B cell (primary cell): ENCODE results near the gene POLQ.

Source experiments
- EZH2 ChIP-seq: IDR thresholded peaks from 2 replicates; pipeline ENCODE4 v1.6.1; 2012; ENCODE audit warnings: borderline replicate concordance, low read depth, mild to moderate bottlenecking, moderate library complexity, low read length; ENCODE audit not compliant: insufficient read depth, poor library complexity, severe bottlenecking
- TF ChIP-seq, protein P1 (sequence below): fragments of 200-600 bp; IDR thresholded peaks from one replicate; pipeline ENCODE4 v1.8.0; 2022; ENCODE audit warnings: antibody characterized with exemption, mild to moderate bottlenecking

DNA sequence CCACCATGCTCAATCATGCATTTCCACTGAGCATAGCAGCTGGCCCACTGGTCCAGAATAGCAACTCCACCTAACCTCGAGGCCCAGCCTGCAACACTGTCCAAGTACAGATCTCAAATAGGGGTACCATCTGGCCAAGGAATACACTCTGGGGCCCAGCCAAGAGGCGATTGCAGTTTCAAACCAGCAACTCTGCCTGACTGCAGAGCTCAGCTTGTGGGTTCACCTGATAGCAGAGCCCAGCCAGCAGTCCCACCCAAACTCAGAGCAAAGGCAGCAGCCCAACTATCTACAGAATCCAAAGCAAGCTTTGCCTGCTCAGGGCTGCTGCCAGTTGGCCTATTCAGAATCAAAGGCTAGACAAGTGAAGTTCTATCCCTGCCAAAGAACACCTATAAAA is 30.5 kb downstream of the POLQ start:
- no peak for TF ChIP-seq EZH2
- TF ChIP-seq, protein P1, sequence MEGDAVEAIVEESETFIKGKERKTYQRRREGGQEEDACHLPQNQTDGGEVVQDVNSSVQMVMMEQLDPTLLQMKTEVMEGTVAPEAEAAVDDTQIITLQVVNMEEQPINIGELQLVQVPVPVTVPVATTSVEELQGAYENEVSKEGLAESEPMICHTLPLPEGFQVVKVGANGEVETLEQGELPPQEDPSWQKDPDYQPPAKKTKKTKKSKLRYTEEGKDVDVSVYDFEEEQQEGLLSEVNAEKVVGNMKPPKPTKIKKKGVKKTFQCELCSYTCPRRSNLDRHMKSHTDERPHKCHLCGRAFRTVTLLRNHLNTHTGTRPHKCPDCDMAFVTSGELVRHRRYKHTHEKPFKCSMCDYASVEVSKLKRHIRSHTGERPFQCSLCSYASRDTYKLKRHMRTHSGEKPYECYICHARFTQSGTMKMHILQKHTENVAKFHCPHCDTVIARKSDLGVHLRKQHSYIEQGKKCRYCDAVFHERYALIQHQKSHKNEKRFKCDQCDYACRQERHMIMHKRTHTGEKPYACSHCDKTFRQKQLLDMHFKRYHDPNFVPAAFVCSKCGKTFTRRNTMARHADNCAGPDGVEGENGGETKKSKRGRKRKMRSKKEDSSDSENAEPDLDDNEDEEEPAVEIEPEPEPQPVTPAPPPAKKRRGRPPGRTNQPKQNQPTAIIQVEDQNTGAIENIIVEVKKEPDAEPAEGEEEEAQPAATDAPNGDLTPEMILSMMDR: no peak
